ENCODE data around the gene C4orf50. TPM values are rescaled to one million over a fixed set of nuclear protein-coding genes. Genes with fewer than 3 reads are reported as not detected.

Gene C4orf50
- total and polyA plus RNA-seq, 4 donors: under 0.01 to 0.17 TPM; not detected in 2

- no peaks in the 10 kb centered on the region for H3K36me3 ChIP-seq (ENCODE audit: control insufficient read depth in 4 of 4, insufficient read depth in 3 of 4, low read depth in 1 of 4, low read length in 3 of 4)
- H3K27me3 ChIP-seq (ENCODE audit: control insufficient read depth in 4 of 4, insufficient read depth in 4 of 4, low read length in 3 of 4): peaks cover 10 to 31% (median 20%) of the 10 kb centered on the region in 4 donors
- H3K4me1 ChIP-seq (ENCODE audit: control insufficient read depth in 4 of 4, insufficient read depth in 4 of 4, low read length in 3 of 4): peaks cover 3 to 9% (median 5%) of the 10 kb centered on the region in 4 donors
- 9% methylated on average over 100 of the region's 100 CpGs for WGBS
- H3K9me3 ChIP-seq (ENCODE audit: control insufficient read depth in 4 of 4, low read length in 3 of 4): peaks cover 0 to 6% (median 4%) of the 10 kb centered on the region in 4 donors
- peak overlapping the region in 1 of 3 donors; percentile 2 for H3K4me3 ChIP-seq (ENCODE audit: low read depth in 1 of 3, low read length in 3 of 3)
- no peak overlapping the region for H3K27ac ChIP-seq (ENCODE audit: low read depth in 1 of 2, low read length in 2 of 2)
- DNase-seq (ENCODE audit: low spot score): no peak
- no peak overlapping the region for H3K9ac ChIP-seq (ENCODE audit: low read depth in 1 of 2, low read length in 2 of 2)
- TF ChIP-seq TAF1 (conservative IDR thresholded peaks at IDR 0.05): no peak
- no peak for TF ChIP-seq SP1 (IDR thresholded peaks at IDR 0.05)
- TF ChIP-seq JUND (IDR thresholded peaks at IDR 0.05): no peak
- TF ChIP-seq, protein P1, sequence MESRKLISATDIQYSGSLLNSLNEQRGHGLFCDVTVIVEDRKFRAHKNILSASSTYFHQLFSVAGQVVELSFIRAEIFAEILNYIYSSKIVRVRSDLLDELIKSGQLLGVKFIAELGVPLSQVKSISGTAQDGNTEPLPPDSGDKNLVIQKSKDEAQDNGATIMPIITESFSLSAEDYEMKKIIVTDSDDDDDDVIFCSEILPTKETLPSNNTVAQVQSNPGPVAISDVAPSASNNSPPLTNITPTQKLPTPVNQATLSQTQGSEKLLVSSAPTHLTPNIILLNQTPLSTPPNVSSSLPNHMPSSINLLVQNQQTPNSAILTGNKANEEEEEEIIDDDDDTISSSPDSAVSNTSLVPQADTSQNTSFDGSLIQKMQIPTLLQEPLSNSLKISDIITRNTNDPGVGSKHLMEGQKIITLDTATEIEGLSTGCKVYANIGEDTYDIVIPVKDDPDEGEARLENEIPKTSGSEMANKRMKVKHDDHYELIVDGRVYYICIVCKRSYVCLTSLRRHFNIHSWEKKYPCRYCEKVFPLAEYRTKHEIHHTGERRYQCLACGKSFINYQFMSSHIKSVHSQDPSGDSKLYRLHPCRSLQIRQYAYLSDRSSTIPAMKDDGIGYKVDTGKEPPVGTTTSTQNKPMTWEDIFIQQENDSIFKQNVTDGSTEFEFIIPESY (IDR thresholded peaks at IDR 0.05): no peak
- TF ChIP-seq, protein P2, sequence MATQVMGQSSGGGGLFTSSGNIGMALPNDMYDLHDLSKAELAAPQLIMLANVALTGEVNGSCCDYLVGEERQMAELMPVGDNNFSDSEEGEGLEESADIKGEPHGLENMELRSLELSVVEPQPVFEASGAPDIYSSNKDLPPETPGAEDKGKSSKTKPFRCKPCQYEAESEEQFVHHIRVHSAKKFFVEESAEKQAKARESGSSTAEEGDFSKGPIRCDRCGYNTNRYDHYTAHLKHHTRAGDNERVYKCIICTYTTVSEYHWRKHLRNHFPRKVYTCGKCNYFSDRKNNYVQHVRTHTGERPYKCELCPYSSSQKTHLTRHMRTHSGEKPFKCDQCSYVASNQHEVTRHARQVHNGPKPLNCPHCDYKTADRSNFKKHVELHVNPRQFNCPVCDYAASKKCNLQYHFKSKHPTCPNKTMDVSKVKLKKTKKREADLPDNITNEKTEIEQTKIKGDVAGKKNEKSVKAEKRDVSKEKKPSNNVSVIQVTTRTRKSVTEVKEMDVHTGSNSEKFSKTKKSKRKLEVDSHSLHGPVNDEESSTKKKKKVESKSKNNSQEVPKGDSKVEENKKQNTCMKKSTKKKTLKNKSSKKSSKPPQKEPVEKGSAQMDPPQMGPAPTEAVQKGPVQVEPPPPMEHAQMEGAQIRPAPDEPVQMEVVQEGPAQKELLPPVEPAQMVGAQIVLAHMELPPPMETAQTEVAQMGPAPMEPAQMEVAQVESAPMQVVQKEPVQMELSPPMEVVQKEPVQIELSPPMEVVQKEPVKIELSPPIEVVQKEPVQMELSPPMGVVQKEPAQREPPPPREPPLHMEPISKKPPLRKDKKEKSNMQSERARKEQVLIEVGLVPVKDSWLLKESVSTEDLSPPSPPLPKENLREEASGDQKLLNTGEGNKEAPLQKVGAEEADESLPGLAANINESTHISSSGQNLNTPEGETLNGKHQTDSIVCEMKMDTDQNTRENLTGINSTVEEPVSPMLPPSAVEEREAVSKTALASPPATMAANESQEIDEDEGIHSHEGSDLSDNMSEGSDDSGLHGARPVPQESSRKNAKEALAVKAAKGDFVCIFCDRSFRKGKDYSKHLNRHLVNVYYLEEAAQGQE (IDR thresholded peaks at IDR 0.05): no peak
- no peak for TF ChIP-seq YY1 (IDR thresholded peaks at IDR 0.05)
- no peak for TF ChIP-seq EGR1 (IDR thresholded peaks at IDR 0.05; ENCODE audit: low read depth in 2 of 2)
- TF ChIP-seq RXRA (IDR thresholded peaks at IDR 0.05): no peak
- TF ChIP-seq HNF4A (conservative IDR thresholded peaks at IDR 0.05): no peak
- TF ChIP-seq FOXA2 (IDR thresholded peaks at IDR 0.05): no peak
- no peak for TF ChIP-seq CTCF (IDR thresholded peaks at IDR 0.05; ENCODE audit: low read depth, low read length, missing input control)
- no peak for TF ChIP-seq RAD21 (IDR thresholded peaks at IDR 0.05)
- TF ChIP-seq NR2F2 (IDR thresholded peaks at IDR 0.05): no peak
Measured at GRCh38 chr4:5892323-5893003, 125.8 kb downstream of the C4orf50 start.

- TF ChIP-seq FOXA2 (IDR thresholded peaks at IDR 0.05): no peak
- no peak for TF ChIP-seq RXRA (IDR thresholded peaks at IDR 0.05)
- no peak for TF ChIP-seq CTCF (IDR thresholded peaks at IDR 0.05; ENCODE audit: low read depth, low read length, missing input control)
- H3K36me3 ChIP-seq (ENCODE audit: control insufficient read depth in 4 of 4, insufficient read depth in 3 of 4, low read depth in 1 of 4, low read length in 3 of 4): no peaks in the 10 kb centered on the region
- 18% methylated on average over 34 of the region's 34 CpGs for WGBS
- DNase-seq (ENCODE audit: low spot score): no peak
- H3K9ac ChIP-seq (ENCODE audit: low read depth in 1 of 2, low read length in 2 of 2): no peak overlapping the region
- H3K4me1 ChIP-seq (ENCODE audit: control insufficient read depth in 4 of 4, insufficient read depth in 4 of 4, low read length in 3 of 4): peaks cover 3 to 9% (median 5%) of the 10 kb centered on the region in 4 donors
- H3K27ac ChIP-seq (ENCODE audit: low read depth in 1 of 2, low read length in 2 of 2): no peak overlapping the region
- peaks cover 0 to 4% (median 0%) of the 10 kb centered on the region in 4 donors for H3K9me3 ChIP-seq (ENCODE audit: control insufficient read depth in 4 of 4, low read length in 3 of 4)
- peaks cover 10 to 29% (median 23%) of the 10 kb centered on the region in 4 donors for H3K27me3 ChIP-seq (ENCODE audit: control insufficient read depth in 4 of 4, insufficient read depth in 4 of 4, low read length in 3 of 4)
- H3K4me3 ChIP-seq (ENCODE audit: low read depth in 1 of 3, low read length in 3 of 3): no peak overlapping the region
Measured at GRCh38 chr4:5891563-5892322, 126.5 kb downstream of the C4orf50 start.
